GM23248 (cell line): Measurements from ENCODE around the gene NRF1. TPM values are rescaled to one million over a fixed set of nuclear protein-coding genes. Genes with fewer than 3 reads are reported as not detected.
"Not testable (repeated sequence)": the region's sequence is repeated elsewhere in the genome, so short reads cannot be mapped to it uniquely, and the experiment has no call there.

Source experiments
- DNase-seq: peaks from one replicate; pipeline ENCODE4 v3.0.0-alpha.2; 2015
- H2AFZ ChIP-seq: fragments of 200-600 bp; sonication (generic); 2 replicates; pipeline ENCODE4 v1.6.1; 2016; ENCODE audit warnings: antibody characterized with exemption
- H3F3A ChIP-seq: fragments of 200-600 bp; sonication (generic); 2 replicates; pipeline ENCODE4 v1.6.1; 2016; ENCODE audit warnings: mild to moderate bottlenecking, antibody characterized with exemption, mixed run types; ENCODE audit not compliant: insufficient read depth
- H3K27ac ChIP-seq: fragments of 200-600 bp; sonication (generic); 2 replicates; pipeline ENCODE4 v1.5.1; 2016; ENCODE audit warnings: mild to moderate bottlenecking
- H3K27me3 ChIP-seq: fragments of 200-600 bp; sonication (generic); replicated peaks from 2 replicates; pipeline ENCODE4 v1.6.1; 2016; ENCODE audit warnings: mild to moderate bottlenecking; ENCODE audit not compliant: insufficient read depth
- H3K36me3 ChIP-seq: fragments of 200-600 bp; sonication (generic); 2 replicates; pipeline ENCODE4 v1.6.1; 2016; ENCODE audit warnings: low read depth, mild to moderate bottlenecking
- H3K4me1 ChIP-seq: fragments of 200-600 bp; sonication (generic); 2 replicates; pipeline ENCODE4 v1.6.1; 2016; ENCODE audit warnings: mild to moderate bottlenecking; ENCODE audit not compliant: insufficient read depth
- H3K4me2 ChIP-seq: fragments of 200-600 bp; sonication (generic); one replicate; pipeline ENCODE4 v1.6.1; 2016; ENCODE audit warnings: mild to moderate bottlenecking; ENCODE audit not compliant: unreplicated experiment
- H3K4me3 ChIP-seq: fragments of 200-600 bp; sonication (generic); 2 replicates; pipeline ENCODE4 v1.5.1; 2016; ENCODE audit warnings: mild to moderate bottlenecking
- H3K79me2 ChIP-seq: fragments of 200-600 bp; sonication (generic); 2 replicates; pipeline ENCODE4 v1.6.1; 2016; ENCODE audit warnings: mild to moderate bottlenecking; ENCODE audit not compliant: insufficient read depth
- H3K9ac ChIP-seq: fragments of 200-600 bp; sonication (generic); 2 replicates; pipeline ENCODE4 v1.6.1; 2016; ENCODE audit warnings: mild to moderate bottlenecking
- H3K9me2 ChIP-seq: fragments of 200-600 bp; sonication (generic); 2 replicates; pipeline ENCODE4 v1.6.1; 2016; ENCODE audit warnings: mixed run types, mild to moderate bottlenecking, moderate library complexity; ENCODE audit not compliant: insufficient read depth
- H3K9me3 ChIP-seq: fragments of 200-600 bp; sonication (generic); one replicate; pipeline ENCODE4 v1.6.1; 2017; ENCODE audit warnings: low read depth
- H4K20me1 ChIP-seq: fragments of 200-600 bp; sonication (generic); 2 replicates; pipeline ENCODE4 v1.6.0; 2016; ENCODE audit not compliant: insufficient read depth
- EZH2 ChIP-seq: fragments of 200-600 bp; sonication (generic); IDR thresholded peaks from 2 replicates; pipeline ENCODE4 v1.6.1; 2018; ENCODE audit warnings: antibody characterized with exemption, mild to moderate bottlenecking; ENCODE audit not compliant: insufficient read depth, poor library complexity, severe bottlenecking
- EZH2phosphoT487 ChIP-seq: fragments of 200-600 bp; sonication (generic); IDR thresholded peaks from 2 replicates; pipeline ENCODE4 v1.6.1; 2018; ENCODE audit warnings: antibody characterized with exemption, moderate library complexity, mild to moderate bottlenecking, low read depth; ENCODE audit not compliant: insufficient read depth
- WGBS, 2 experiments: methylation state at CpG; one replicate each; pipeline ENCODE4 v1.1.6; 2015 to 2017; ENCODE audit warnings: low lambda C conversion rate in 2 of 2, low coverage in 1 of 2; ENCODE audit errors: missing lambda C conversion rate in 2 of 2; 5-methylcytosine and 5-hydroxymethylcytosine counted together
- in situ Hi-C: fragments of 300-500 bp; cut with MboI; formaldehyde crosslinking; loops from 2 replicates; pipeline ENCODE4 v1.15.0; 2020
- polyA plus RNA-seq: library from polyadenylated mRNA; unstranded; fragments of >200 nt; fragmentation: Nextera tagmentation; extraction: Ambion mirVana; gene quantifications from 2 replicates; pipeline ENCODE4 v1.2.1, GENCODE V29; 2016
- total RNA-seq: library from RNA; depleted of rRNA; stranded (reverse); fragments of >200 nt; shearing (Covaris generic); gene quantifications from 2 replicates; pipeline ENCODE4 v1.2.3, GENCODE V29; 2014

Gene NRF1
- total and polyA plus RNA-seq, 2 experiments from 2014 or later: 3.5 to 11.1 TPM

GRCh38 chr7:129575699-129576098 lies 35.8 kb upstream of the NRF1 start:
- Histone ChIP-seq H3K36me3 (no peaks in the 10 kb centered on the region), H3K79me2 (no peaks in the 10 kb centered on the region), H3K9me2 (no peaks in the 10 kb centered on the region), H3K27ac (no peak overlapping the region), H3K9me3 (no peaks in the 10 kb centered on the region), H4K20me1 (no peaks in the 10 kb centered on the region), H3K4me2 (no peak overlapping the region), H3K9ac (no peak overlapping the region), H3K4me3 (no peak overlapping the region), H3F3A (no peaks in the 10 kb centered on the region; the same call in 1 of the 2 replicates), H3K27me3 (no peaks in the 10 kb centered on the region), H3K4me1 (peaks cover 14% of the 10 kb centered on the region), H2AFZ (no peak overlapping the region)
- WGBS, 2 experiments: 80 to 82% methylated on average over 7 of the region's 7 CpGs
- DNase-seq: no peak
- TF ChIP-seq EZH2 (no peak), EZH2phosphoT487 (no peak)
- in situ Hi-C loops: no loop called here

- Histone ChIP-seq H3K79me2 (no peaks in the 10 kb centered on the region), H3K9ac (no peak overlapping the region), H3K36me3 (no peaks in the 10 kb centered on the region), H3K4me2 (no peak overlapping the region), H3K4me1 (peaks cover 14% of the 10 kb centered on the region), H3K9me2 (no peaks in the 10 kb centered on the region), H2AFZ (no peak overlapping the region), H4K20me1 (no peaks in the 10 kb centered on the region), H3K27ac (no peak overlapping the region), H3K4me3 (no peak overlapping the region), H3F3A (no peaks in the 10 kb centered on the region; the same call in 1 of the 2 replicates), H3K27me3 (no peaks in the 10 kb centered on the region), H3K9me3 (no peaks in the 10 kb centered on the region)
- TF ChIP-seq EZH2phosphoT487 (no peak), EZH2 (no peak)
- no peak for DNase-seq
- WGBS, 2 experiments: 92 to 98% methylated on average over 2 of the region's 2 CpGs
- in situ Hi-C loops: no loop called here
Measured at GRCh38 chr7:129576138-129576537, 35.4 kb upstream of the NRF1 start.

DNA sequence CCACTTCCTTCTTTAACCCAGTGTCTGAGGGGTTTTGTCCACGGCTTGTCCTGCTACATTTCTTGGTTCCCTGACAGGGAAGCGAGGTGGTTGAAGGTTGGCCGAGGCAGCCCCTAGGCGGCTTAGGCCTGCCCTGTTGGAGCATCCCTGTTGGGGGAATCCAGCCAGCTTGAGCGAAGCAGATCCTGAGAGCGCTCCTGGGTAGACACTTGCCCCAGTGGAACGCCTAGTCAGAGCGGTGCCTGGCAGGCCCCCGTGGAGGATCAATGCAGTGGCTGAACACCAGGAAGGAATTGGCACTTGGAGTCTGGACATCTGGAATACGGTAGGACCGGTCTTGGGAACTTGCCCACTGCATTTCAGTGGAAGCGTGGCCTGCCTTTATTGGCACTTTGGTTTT lies 32.7 kb upstream of the NRF1 start:
- in situ Hi-C loops: no loop called here
- Histone ChIP-seq H3K36me3 (no peaks in the 10 kb centered on the region), H3K27ac (no peak overlapping the region), H3K4me2 (no peak overlapping the region), H3K27me3 (no peaks in the 10 kb centered on the region), H3K79me2 (no peaks in the 10 kb centered on the region), H3K4me1 (peaks cover 13% of the 10 kb centered on the region), H4K20me1 (no peaks in the 10 kb centered on the region), H3K9me2 (no peaks in the 10 kb centered on the region), H3K9me3 (no peaks in the 10 kb centered on the region), H2AFZ (no peak overlapping the region), H3K4me3 (no peak overlapping the region), H3K9ac (no peak overlapping the region), H3F3A (no peaks in the 10 kb centered on the region; the same call in 1 of the 2 replicates)
- 80 to 81% methylated on average over 12 of the region's 12 CpGs for WGBS, 2 experiments
- no peak for DNase-seq
- TF ChIP-seq EZH2: no peak
- TF ChIP-seq EZH2phosphoT487: no peak

DNA sequence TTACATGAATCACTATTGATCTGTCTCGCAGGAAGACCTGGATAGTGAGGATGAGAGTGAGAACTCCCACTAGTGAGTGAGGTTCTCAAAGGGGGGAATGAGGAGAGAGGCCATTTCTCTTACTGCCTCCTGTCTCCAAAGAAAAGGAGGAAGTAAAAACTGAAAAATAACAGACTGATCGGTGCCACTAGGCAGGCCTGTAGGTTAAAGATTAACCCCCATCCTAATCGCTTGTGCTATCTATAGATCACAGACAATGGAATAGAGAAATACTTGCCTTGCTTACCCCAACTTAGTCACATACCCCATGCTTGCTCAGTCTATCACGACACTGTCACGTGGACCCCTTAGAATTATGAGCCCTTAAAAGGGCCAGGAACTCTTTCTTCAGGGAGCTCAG lies 25.3 kb upstream of the NRF1 start:
- DNase-seq, H3K9me3 ChIP-seq, H4K20me1 ChIP-seq, H3K27ac ChIP-seq, H3K36me3 ChIP-seq, H3K9ac ChIP-seq, H3F3A ChIP-seq, H3K79me2 ChIP-seq, H3K4me3 ChIP-seq, H3K4me1 ChIP-seq, H3K9me2 ChIP-seq, H2AFZ ChIP-seq, H3K27me3 ChIP-seq, in situ Hi-C loops, H3K4me2 ChIP-seq: not testable (repeated sequence)
- WGBS, 2 experiments: 67 to 68% methylated on average over 5 of the region's 5 CpGs

DNA sequence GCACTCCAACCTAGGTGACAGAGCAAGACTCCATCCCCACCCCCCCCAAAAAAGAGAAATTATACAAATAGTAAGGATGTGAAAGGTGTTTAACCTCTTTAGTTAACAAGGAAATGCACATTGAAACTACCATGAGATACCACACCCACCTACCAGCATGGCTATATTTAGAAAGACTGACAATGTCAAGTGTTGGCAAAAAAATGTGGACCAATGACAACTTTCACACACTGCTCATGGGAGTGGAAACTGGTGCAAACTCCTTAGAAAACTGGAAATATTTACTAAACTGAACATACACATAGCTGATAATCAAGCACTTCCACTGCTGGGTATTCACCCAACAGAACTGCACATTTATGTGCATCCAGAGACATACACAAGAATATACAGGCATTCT lies 23.3 kb upstream of the NRF1 start:
- in situ Hi-C loops: no loop called here
- DNase-seq: no peak
- Histone ChIP-seq H3F3A (no peaks in the 10 kb centered on the region), H3K4me2 (no peak overlapping the region), H3K9ac (no peak overlapping the region), H3K4me1 (no peaks in the 10 kb centered on the region), H3K9me3 (no peaks in the 10 kb centered on the region), H3K27ac (no peak overlapping the region), H3K9me2 (no peaks in the 10 kb centered on the region), H3K36me3 (no peaks in the 10 kb centered on the region), H2AFZ (no peak overlapping the region), H4K20me1 (no peaks in the 10 kb centered on the region), H3K4me3 (no peak overlapping the region), H3K79me2 (no peaks in the 10 kb centered on the region), H3K27me3 (no peaks in the 10 kb centered on the region)
- TF ChIP-seq EZH2: no peak
